Measurements from ENCODE around the gene RNPEP.

Gene RNPEP

GRCh38 chr1:202009326-202010179, 27.1 kb downstream of the RNPEP start:
- TF ChIP-seq GABPA (IDR thresholded peaks at IDR 0.05; ENCODE audit: low read depth): no peak
- no peak for TF ChIP-seq SPI1 (IDR thresholded peaks at IDR 0.05; ENCODE audit: borderline replicate concordance, low read depth)
- TF ChIP-seq, protein P1, sequence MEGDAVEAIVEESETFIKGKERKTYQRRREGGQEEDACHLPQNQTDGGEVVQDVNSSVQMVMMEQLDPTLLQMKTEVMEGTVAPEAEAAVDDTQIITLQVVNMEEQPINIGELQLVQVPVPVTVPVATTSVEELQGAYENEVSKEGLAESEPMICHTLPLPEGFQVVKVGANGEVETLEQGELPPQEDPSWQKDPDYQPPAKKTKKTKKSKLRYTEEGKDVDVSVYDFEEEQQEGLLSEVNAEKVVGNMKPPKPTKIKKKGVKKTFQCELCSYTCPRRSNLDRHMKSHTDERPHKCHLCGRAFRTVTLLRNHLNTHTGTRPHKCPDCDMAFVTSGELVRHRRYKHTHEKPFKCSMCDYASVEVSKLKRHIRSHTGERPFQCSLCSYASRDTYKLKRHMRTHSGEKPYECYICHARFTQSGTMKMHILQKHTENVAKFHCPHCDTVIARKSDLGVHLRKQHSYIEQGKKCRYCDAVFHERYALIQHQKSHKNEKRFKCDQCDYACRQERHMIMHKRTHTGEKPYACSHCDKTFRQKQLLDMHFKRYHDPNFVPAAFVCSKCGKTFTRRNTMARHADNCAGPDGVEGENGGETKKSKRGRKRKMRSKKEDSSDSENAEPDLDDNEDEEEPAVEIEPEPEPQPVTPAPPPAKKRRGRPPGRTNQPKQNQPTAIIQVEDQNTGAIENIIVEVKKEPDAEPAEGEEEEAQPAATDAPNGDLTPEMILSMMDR (IDR thresholded peaks at IDR 0.05; ENCODE audit: insufficient read depth, low read length): peak; percentile 82
- no peak overlapping the region for H3K4me3 ChIP-seq (replicated peaks; ENCODE audit: insufficient read depth, low read length)

GRCh38 chr1:202010180-202011015, 27.9 kb downstream of the RNPEP start, which contains the start of gene ELF3:
TSS of gene ELF3 (plus strand) at chr1:202010587. CDS start at chr1:202011137, 550 bp downstream.
- no peak within 1 kb of the TSS for H3K4me3 ChIP-seq (replicated peaks; ENCODE audit: insufficient read depth, low read length)
- no peak for DNase-seq (ENCODE audit: low read depth in 1 of 2, low spot score in 1 of 2)
- no peak within 1 kb of the TSS for H3K27ac ChIP-seq (replicated peaks)

More at GRCh38 chr1:202009326-202010179, 27.1 kb downstream of the RNPEP start:
- no peaks in the 10 kb centered on the region for H3K27me3 ChIP-seq (ENCODE audit: insufficient read depth, poor library complexity, severe bottlenecking)
- peak in 1 of 2 experiments; percentile 49 for DNase-seq (ENCODE audit: low read depth in 1 of 2, low spot score in 1 of 2)
- no peak overlapping the region for H3K27ac ChIP-seq (replicated peaks)

GRCh38 chr1:202011994-202012393, 29.5 kb downstream of the RNPEP start:
- TF ChIP-seq POLR2AphosphoS5 (IDR thresholded peaks at IDR 0.05; ENCODE audit: low read depth) (no peak), SPI1 (IDR thresholded peaks at IDR 0.05; ENCODE audit: borderline replicate concordance, low read depth) (no peak), GABPA (IDR thresholded peaks at IDR 0.05; ENCODE audit: low read depth) (no peak)
- TF ChIP-seq, protein P2, sequence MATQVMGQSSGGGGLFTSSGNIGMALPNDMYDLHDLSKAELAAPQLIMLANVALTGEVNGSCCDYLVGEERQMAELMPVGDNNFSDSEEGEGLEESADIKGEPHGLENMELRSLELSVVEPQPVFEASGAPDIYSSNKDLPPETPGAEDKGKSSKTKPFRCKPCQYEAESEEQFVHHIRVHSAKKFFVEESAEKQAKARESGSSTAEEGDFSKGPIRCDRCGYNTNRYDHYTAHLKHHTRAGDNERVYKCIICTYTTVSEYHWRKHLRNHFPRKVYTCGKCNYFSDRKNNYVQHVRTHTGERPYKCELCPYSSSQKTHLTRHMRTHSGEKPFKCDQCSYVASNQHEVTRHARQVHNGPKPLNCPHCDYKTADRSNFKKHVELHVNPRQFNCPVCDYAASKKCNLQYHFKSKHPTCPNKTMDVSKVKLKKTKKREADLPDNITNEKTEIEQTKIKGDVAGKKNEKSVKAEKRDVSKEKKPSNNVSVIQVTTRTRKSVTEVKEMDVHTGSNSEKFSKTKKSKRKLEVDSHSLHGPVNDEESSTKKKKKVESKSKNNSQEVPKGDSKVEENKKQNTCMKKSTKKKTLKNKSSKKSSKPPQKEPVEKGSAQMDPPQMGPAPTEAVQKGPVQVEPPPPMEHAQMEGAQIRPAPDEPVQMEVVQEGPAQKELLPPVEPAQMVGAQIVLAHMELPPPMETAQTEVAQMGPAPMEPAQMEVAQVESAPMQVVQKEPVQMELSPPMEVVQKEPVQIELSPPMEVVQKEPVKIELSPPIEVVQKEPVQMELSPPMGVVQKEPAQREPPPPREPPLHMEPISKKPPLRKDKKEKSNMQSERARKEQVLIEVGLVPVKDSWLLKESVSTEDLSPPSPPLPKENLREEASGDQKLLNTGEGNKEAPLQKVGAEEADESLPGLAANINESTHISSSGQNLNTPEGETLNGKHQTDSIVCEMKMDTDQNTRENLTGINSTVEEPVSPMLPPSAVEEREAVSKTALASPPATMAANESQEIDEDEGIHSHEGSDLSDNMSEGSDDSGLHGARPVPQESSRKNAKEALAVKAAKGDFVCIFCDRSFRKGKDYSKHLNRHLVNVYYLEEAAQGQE (IDR thresholded peaks at IDR 0.05; ENCODE audit: insufficient replicate concordance, low read depth): no peak
- TF ChIP-seq, protein P1 (IDR thresholded peaks at IDR 0.05; ENCODE audit: insufficient read depth, low read length): no peak
- H3K27ac ChIP-seq (replicated peaks): no peak overlapping the region
- no peak overlapping the region for H3K4me3 ChIP-seq (replicated peaks; ENCODE audit: insufficient read depth, low read length)
- peaks cover 2% of the 10 kb centered on the region for H3K27me3 ChIP-seq (ENCODE audit: insufficient read depth, poor library complexity, severe bottlenecking)
- no peak for DNase-seq (ENCODE audit: low read depth in 1 of 2, low spot score in 1 of 2)

More at GRCh38 chr1:202010180-202011015, 27.9 kb downstream of the RNPEP start, which contains the start of gene ELF3:
- H3K27me3 ChIP-seq (ENCODE audit: insufficient read depth, poor library complexity, severe bottlenecking): no peaks in the 10 kb centered on the region
- no peak for TF ChIP-seq POLR2AphosphoS5 (IDR thresholded peaks at IDR 0.05; ENCODE audit: low read depth)
- TF ChIP-seq, protein P2 (IDR thresholded peaks at IDR 0.05; ENCODE audit: insufficient replicate concordance, low read depth): no peak
- no peak for TF ChIP-seq GABPA (IDR thresholded peaks at IDR 0.05; ENCODE audit: low read depth)
- no peak for TF ChIP-seq SPI1 (IDR thresholded peaks at IDR 0.05; ENCODE audit: borderline replicate concordance, low read depth)
- TF ChIP-seq, protein P1 (IDR thresholded peaks at IDR 0.05; ENCODE audit: insufficient read depth, low read length): no peak

Data from HL-60 (cell line).